Measurements from ENCODE around the gene LPIN1.

DNA sequence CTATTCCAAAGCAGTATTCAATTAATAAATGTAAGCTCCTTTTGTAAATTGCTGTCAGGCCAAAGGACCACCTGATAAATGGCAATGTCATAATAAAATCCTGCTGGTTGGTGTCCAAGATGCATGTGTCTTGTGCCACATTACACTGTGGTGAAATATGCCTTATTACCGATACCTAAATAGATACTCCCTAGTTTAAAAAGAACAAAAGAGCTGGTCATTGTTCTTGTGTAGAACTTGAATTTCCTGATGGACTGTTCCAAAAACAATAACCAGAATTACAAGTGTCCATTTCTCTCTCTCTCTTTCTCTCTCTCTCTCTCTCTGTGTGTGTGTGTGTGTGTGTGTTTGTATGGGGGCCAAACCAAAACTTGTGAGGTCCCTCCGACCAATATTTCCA is 13.8 kb upstream of the LPIN1 start:
- TF ChIP-seq, protein P1, sequence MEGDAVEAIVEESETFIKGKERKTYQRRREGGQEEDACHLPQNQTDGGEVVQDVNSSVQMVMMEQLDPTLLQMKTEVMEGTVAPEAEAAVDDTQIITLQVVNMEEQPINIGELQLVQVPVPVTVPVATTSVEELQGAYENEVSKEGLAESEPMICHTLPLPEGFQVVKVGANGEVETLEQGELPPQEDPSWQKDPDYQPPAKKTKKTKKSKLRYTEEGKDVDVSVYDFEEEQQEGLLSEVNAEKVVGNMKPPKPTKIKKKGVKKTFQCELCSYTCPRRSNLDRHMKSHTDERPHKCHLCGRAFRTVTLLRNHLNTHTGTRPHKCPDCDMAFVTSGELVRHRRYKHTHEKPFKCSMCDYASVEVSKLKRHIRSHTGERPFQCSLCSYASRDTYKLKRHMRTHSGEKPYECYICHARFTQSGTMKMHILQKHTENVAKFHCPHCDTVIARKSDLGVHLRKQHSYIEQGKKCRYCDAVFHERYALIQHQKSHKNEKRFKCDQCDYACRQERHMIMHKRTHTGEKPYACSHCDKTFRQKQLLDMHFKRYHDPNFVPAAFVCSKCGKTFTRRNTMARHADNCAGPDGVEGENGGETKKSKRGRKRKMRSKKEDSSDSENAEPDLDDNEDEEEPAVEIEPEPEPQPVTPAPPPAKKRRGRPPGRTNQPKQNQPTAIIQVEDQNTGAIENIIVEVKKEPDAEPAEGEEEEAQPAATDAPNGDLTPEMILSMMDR (conservative IDR thresholded peaks at IDR 0.05) = no peak
- TF ChIP-seq ZFX (IDR thresholded peaks at IDR 0.05) = no peak
